Liver (tissue), 9 donors: Measurements from ENCODE around the gene NLRP12. TPM values are rescaled to one million over a fixed set of nuclear protein-coding genes. Genes with fewer than 3 reads are reported as not detected.

Source experiments
- DNase-seq: peaks from one replicate; pipeline ENCODE4 v3.0.0-alpha.2; 2017; ENCODE audit warnings: low spot score
- H3K27ac ChIP-seq, 2 donors: one replicate each; pipeline ENCODE4 v1.7.0; 2013; ENCODE audit warnings: inconsistent platforms in 2 of 2, low read length in 2 of 2, control low read depth in 1 of 2, low read depth in 1 of 2, mild to moderate bottlenecking in 1 of 2
- H3K27me3 ChIP-seq, 4 donors: one replicate each; pipeline versions ENCODE4 v1.6.1 to v1.7.0; 2013; ENCODE audit warnings: low read length in 3 of 4, inconsistent platforms in 1 of 4, mild to moderate bottlenecking in 1 of 4, moderate library complexity in 1 of 4; ENCODE audit not compliant: control insufficient read depth in 4 of 4, insufficient read depth in 4 of 4
- H3K36me3 ChIP-seq, 4 donors: one replicate each; pipeline versions ENCODE4 v1.6.1 to v1.7.0; 2013; ENCODE audit warnings: low read length in 3 of 4, mild to moderate bottlenecking in 3 of 4, low read depth in 1 of 4, moderate library complexity in 1 of 4; ENCODE audit not compliant: control insufficient read depth in 4 of 4, insufficient read depth in 3 of 4
- H3K4me1 ChIP-seq, 4 donors: one replicate each; pipeline versions ENCODE4 v1.6.1 to v1.7.0; 2013; ENCODE audit warnings: low read length in 3 of 4, mild to moderate bottlenecking in 3 of 4, moderate library complexity in 1 of 4; ENCODE audit not compliant: control insufficient read depth in 4 of 4, insufficient read depth in 4 of 4
- H3K4me3 ChIP-seq, 3 donors: one replicate each; pipeline versions ENCODE4 v1.6.1 to v1.7.0; 2013; ENCODE audit warnings: low read length in 3 of 3, control low read depth in 1 of 3, low read depth in 1 of 3, mild to moderate bottlenecking in 1 of 3
- H3K9ac ChIP-seq, 2 donors: one replicate each; pipeline ENCODE4 v1.7.0; 2013; ENCODE audit warnings: low read length in 2 of 2, mild to moderate bottlenecking in 2 of 2, moderate library complexity in 2 of 2, control low read depth in 1 of 2, low read depth in 1 of 2
- H3K9me3 ChIP-seq, 4 donors: one replicate each; pipeline versions ENCODE4 v1.6.1 to v1.7.0; 2013; ENCODE audit warnings: low read length in 3 of 4; ENCODE audit not compliant: control insufficient read depth in 4 of 4
- EGR1 ChIP-seq, 2 donors: IDR thresholded peaks; 2 replicates each; pipeline ENCODE4 v1.6.1; 2016 to 2018; ENCODE audit warnings: antibody characterized with exemption in 2 of 2, low read depth in 2 of 2
- FOXA2 ChIP-seq: IDR thresholded peaks from 2 replicates; pipeline ENCODE4 v1.6.1; 2016; ENCODE audit warnings: antibody characterized with exemption
- HNF4G ChIP-seq: IDR thresholded peaks from 2 replicates; pipeline ENCODE4 v1.6.1; 2016; ENCODE audit warnings: antibody characterized with exemption
- JUND ChIP-seq, 2 donors: IDR thresholded peaks; 2 replicates each; pipeline ENCODE4 v1.6.1; 2016; ENCODE audit warnings: antibody characterized with exemption in 2 of 2
- NR2F2 ChIP-seq: IDR thresholded peaks from 2 replicates; pipeline ENCODE4 v1.6.1; 2016; ENCODE audit warnings: antibody characterized with exemption
- RAD21 ChIP-seq, 2 donors: IDR thresholded peaks; 2 replicates each; pipeline ENCODE4 v1.6.1; 2016; ENCODE audit warnings: antibody characterized with exemption in 2 of 2, mild to moderate bottlenecking in 2 of 2
- SP1 ChIP-seq: IDR thresholded peaks from 2 replicates; pipeline ENCODE4 v1.6.1; 2018; ENCODE audit warnings: antibody characterized with exemption, mild to moderate bottlenecking
- TAF1 ChIP-seq: conservative IDR thresholded peaks from 2 replicates; pipeline ENCODE4 v1.6.1; 2016; ENCODE audit warnings: antibody characterized with exemption, mild to moderate bottlenecking
- WGBS: extraction: QIAGEN DNeasy Blood & Tissue Kit; methylation state at CpG from one replicate; pipeline ENCODE4 v1.1.7; 2013; 5-methylcytosine and 5-hydroxymethylcytosine counted together
- polyA plus RNA-seq, 2 donors: library from polyadenylated mRNA; stranded (reverse) in 1 of 2; unstranded in 1 of 2; fragments of 200-250 nt in 1 of 2; fragments of >200 nt in 1 of 2; fragmentation: Nextera tagmentation in 1 of 2; extraction: Ambion mirVana in 1 of 2; gene quantifications; one replicate each; pipeline versions ENCODE4 v1.2.1 to v1.2.3, GENCODE V29; 2013 to 2015
- total RNA-seq, 2 donors: library from RNA; depleted of rRNA; stranded (reverse); fragments of >200 nt; gene quantifications; one replicate each; pipeline ENCODE4 v1.2.3, GENCODE V29; 2014
- TF ChIP-seq, protein P1 (sequence below): fragments of 150-350 bp; IDR thresholded peaks from 2 replicates; pipeline ENCODE4 v1.5.1; 2017; ENCODE audit warnings: improper control_type of control experiment, low read depth, low read length; ENCODE audit not compliant: missing input control
- TF ChIP-seq, protein P2 (sequence below): IDR thresholded peaks from 2 replicates; pipeline ENCODE4 v1.6.1; 2016; ENCODE audit warnings: antibody characterized with exemption, mild to moderate bottlenecking
- TF ChIP-seq, protein P3 (sequence below): IDR thresholded peaks from 2 replicates; pipeline ENCODE4 v1.6.1; 2016; ENCODE audit warnings: antibody characterized with exemption
- TF ChIP-seq, protein P4 (sequence below): IDR thresholded peaks from 2 replicates; pipeline ENCODE4 v1.6.1; 2016; ENCODE audit warnings: antibody characterized with exemption
- donor health status: healthy.
- donor health status: healthy.
- donor health status: healthy.
- donor health status: healthy.
- donor health status: healthy.

The NLRP12 gene
- total and polyA plus RNA-seq, 4 donors, result 0.10 to 1.8 (median 0.58) TPM

DNA sequence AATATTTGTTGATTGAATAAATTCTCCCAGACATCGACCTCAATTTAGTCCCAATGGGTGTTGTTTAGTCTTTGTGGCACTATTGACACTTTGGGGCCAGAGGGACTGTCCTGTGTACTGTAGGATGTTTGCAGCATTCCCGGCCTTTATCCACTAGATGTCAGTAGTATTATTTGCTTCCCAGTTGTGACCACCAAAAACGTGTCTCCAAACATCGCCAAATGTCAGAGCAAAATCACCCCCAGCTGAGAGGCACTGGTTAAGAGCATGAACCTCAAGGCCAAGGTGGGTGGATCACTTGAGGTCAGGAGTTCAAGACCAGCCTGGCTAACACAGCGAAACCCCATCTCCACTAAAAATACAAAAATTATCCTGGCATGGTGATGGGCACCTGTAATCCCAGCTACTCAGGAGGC is 15.4 kb downstream of the NLRP12 start:
- whole genome bisulfite sequencing, result 16% methylated on average over 5 of the region's 5 CpGs
- no peak for DNase-seq
- H3K36me3 ChIP-seq, result no peaks in the 10 kb centered on the region
- no peaks in the 10 kb centered on the region for H3K27me3 ChIP-seq
- H3K27ac ChIP-seq, result no peak overlapping the region
- H3K9ac ChIP-seq, result no peak overlapping the region
- H3K4me3 ChIP-seq, result no peak overlapping the region
- H3K4me1 ChIP-seq, result no peaks in the 10 kb centered on the region
- no peaks in the 10 kb centered on the region for H3K9me3 ChIP-seq
- TF ChIP-seq RAD21 (IDR thresholded peaks at IDR 0.05) (peak; percentile 72 to 76), TAF1 (no peak)
- TF ChIP-seq, protein P1, sequence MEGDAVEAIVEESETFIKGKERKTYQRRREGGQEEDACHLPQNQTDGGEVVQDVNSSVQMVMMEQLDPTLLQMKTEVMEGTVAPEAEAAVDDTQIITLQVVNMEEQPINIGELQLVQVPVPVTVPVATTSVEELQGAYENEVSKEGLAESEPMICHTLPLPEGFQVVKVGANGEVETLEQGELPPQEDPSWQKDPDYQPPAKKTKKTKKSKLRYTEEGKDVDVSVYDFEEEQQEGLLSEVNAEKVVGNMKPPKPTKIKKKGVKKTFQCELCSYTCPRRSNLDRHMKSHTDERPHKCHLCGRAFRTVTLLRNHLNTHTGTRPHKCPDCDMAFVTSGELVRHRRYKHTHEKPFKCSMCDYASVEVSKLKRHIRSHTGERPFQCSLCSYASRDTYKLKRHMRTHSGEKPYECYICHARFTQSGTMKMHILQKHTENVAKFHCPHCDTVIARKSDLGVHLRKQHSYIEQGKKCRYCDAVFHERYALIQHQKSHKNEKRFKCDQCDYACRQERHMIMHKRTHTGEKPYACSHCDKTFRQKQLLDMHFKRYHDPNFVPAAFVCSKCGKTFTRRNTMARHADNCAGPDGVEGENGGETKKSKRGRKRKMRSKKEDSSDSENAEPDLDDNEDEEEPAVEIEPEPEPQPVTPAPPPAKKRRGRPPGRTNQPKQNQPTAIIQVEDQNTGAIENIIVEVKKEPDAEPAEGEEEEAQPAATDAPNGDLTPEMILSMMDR, result peak; percentile 50

DNA sequence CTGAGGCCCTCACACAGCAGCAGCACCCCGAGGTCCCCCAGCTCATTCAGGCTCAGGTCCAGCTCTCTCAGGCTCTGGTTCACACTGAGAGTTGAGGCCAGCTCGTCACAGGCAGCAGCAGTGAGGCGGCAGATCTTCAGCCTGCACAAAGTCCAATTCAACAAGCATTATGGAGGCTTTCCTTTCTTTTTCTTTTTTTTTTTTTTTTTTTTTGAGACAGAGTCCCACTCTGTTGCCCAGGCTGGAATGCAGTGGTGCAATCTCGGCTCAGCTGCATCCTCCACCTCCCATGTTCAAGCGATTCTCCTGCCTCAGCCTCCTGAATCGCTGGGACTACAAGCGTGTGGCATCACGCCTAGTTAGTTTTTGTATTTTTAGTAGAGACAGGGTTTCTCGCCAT is 22.9 kb downstream of the NLRP12 start:
- Histone ChIP-seq H3K9ac (no peak overlapping the region), H3K36me3 (no peaks in the 10 kb centered on the region), H3K4me1 (no peaks in the 10 kb centered on the region), H3K4me3 (no peak overlapping the region), H3K27me3 (no peaks in the 10 kb centered on the region), H3K27ac (no peak overlapping the region), H3K9me3 (no peaks in the 10 kb centered on the region)
- TF ChIP-seq JUND (IDR thresholded peaks at IDR 0.05) (no peak), NR2F2 (no peak), HNF4G (no peak), SP1 (no peak), FOXA2 (no peak)
- TF ChIP-seq, protein P2, sequence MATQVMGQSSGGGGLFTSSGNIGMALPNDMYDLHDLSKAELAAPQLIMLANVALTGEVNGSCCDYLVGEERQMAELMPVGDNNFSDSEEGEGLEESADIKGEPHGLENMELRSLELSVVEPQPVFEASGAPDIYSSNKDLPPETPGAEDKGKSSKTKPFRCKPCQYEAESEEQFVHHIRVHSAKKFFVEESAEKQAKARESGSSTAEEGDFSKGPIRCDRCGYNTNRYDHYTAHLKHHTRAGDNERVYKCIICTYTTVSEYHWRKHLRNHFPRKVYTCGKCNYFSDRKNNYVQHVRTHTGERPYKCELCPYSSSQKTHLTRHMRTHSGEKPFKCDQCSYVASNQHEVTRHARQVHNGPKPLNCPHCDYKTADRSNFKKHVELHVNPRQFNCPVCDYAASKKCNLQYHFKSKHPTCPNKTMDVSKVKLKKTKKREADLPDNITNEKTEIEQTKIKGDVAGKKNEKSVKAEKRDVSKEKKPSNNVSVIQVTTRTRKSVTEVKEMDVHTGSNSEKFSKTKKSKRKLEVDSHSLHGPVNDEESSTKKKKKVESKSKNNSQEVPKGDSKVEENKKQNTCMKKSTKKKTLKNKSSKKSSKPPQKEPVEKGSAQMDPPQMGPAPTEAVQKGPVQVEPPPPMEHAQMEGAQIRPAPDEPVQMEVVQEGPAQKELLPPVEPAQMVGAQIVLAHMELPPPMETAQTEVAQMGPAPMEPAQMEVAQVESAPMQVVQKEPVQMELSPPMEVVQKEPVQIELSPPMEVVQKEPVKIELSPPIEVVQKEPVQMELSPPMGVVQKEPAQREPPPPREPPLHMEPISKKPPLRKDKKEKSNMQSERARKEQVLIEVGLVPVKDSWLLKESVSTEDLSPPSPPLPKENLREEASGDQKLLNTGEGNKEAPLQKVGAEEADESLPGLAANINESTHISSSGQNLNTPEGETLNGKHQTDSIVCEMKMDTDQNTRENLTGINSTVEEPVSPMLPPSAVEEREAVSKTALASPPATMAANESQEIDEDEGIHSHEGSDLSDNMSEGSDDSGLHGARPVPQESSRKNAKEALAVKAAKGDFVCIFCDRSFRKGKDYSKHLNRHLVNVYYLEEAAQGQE, result no peak
- TF ChIP-seq, protein P3, sequence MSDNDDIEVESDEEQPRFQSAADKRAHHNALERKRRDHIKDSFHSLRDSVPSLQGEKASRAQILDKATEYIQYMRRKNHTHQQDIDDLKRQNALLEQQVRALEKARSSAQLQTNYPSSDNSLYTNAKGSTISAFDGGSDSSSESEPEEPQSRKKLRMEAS, result no peak
- TF ChIP-seq, protein P4, sequence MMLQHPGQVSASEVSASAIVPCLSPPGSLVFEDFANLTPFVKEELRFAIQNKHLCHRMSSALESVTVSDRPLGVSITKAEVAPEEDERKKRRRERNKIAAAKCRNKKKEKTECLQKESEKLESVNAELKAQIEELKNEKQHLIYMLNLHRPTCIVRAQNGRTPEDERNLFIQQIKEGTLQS, result no peak
- 85% methylated on average over 9 of the region's 9 CpGs for WGBS
- DNase-seq, result no peak

DNA sequence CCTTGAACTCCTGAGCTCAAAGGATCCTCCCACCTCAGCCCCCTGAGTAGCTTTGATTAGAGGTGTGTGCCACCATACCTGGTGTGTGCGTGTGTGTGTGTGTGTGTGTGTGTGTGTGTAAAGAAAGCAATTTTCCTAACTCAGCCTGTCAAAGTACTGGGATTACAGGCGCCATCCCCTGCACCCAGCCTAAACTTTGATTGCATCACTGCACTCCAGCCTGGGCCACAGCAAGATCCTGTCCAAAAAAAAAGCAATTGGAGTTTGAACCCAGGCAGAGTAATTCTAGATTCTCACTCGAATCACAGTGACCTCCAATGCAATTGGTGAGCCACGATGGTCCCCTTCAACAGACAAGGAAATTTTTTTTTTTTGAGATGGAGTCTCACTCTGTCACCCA is 29.1 kb downstream of the NLRP12 start:
- Histone ChIP-seq H3K4me3 (no peak overlapping the region), H3K9ac (no peak overlapping the region), H3K9me3 (no peaks in the 10 kb centered on the region), H3K36me3 (no peaks in the 10 kb centered on the region), H3K27ac (no peak overlapping the region), H3K4me1 (no peaks in the 10 kb centered on the region), H3K27me3 (no peaks in the 10 kb centered on the region)
- DNase-seq, result no peak
- 25% methylated on average over 4 of the region's 4 CpGs for WGBS
- TF ChIP-seq EGR1 (IDR thresholded peaks at IDR 0.05; ENCODE audit: low read depth in 2 of 2), result no peak
